ENCODE measurements around the gene RNF223. TPM values are rescaled to one million over a fixed set of nuclear protein-coding genes. Genes with fewer than 3 reads are reported as not detected.

RNF223 gene
- total RNA-seq, 6 donors from 2014 or later, result 1.0 to 2.4 (median 1.8) TPM

GRCh38 chr1:1027791-1028190 lies 46.3 kb downstream of the RNF223 start:
- WGBS, 2 donors, result 80 to 86% methylated on average over 13 of the region's 17 CpGs
- Histone ChIP-seq H3K4me1 (peaks cover 27 to 58% (median 35%) of the 10 kb centered on the region in 4 donors), H3K36me3 (no peaks in the 10 kb centered on the region), H3K27ac (no peak overlapping the region), H3K4me3 (no peak overlapping the region), H3K27me3 (peaks cover 0 to 5% (median 2%) of the 10 kb centered on the region in 4 donors), H3K9me3 (no peaks in the 10 kb centered on the region)
- DNase-seq, result peak in 1 of 2 donors; percentile 82
- TF ChIP-seq POLR2A (IDR thresholded peaks at IDR 0.05) (no peak), POLR2AphosphoS5 (IDR thresholded peaks at IDR 0.05) (no peak), EP300 (IDR thresholded peaks at IDR 0.05) (no peak)
- TF ChIP-seq, protein P1, sequence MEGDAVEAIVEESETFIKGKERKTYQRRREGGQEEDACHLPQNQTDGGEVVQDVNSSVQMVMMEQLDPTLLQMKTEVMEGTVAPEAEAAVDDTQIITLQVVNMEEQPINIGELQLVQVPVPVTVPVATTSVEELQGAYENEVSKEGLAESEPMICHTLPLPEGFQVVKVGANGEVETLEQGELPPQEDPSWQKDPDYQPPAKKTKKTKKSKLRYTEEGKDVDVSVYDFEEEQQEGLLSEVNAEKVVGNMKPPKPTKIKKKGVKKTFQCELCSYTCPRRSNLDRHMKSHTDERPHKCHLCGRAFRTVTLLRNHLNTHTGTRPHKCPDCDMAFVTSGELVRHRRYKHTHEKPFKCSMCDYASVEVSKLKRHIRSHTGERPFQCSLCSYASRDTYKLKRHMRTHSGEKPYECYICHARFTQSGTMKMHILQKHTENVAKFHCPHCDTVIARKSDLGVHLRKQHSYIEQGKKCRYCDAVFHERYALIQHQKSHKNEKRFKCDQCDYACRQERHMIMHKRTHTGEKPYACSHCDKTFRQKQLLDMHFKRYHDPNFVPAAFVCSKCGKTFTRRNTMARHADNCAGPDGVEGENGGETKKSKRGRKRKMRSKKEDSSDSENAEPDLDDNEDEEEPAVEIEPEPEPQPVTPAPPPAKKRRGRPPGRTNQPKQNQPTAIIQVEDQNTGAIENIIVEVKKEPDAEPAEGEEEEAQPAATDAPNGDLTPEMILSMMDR (IDR thresholded peaks at IDR 0.05), result no peak
- ATAC-seq (ENCODE audit: low FRiP score in 2 of 2), result no peak

GRCh38 chr1:1026599-1027413 lies 47.3 kb downstream of the RNF223 start:
- Histone ChIP-seq H3K4me3 (no peak overlapping the region), H3K27me3 (no peaks in the 10 kb centered on the region), H3K9me3 (no peaks in the 10 kb centered on the region), H3K36me3 (no peaks in the 10 kb centered on the region), H3K4me1 (peaks cover 21 to 57% (median 29%) of the 10 kb centered on the region in 4 donors), H3K27ac (no peak overlapping the region)
- TF ChIP-seq POLR2AphosphoS5 (IDR thresholded peaks at IDR 0.05) (no peak), POLR2A (IDR thresholded peaks at IDR 0.05) (no peak), EP300 (IDR thresholded peaks at IDR 0.05) (no peak)
- TF ChIP-seq, protein P1 (IDR thresholded peaks at IDR 0.05), result no peak
- ATAC-seq (ENCODE audit: low FRiP score in 2 of 2) (no peak), DNase-seq (peak in 1 of 2 donors; percentile 75)
- 70 to 73% methylated on average over 3 to 16 of the region's 21 CpGs for WGBS, 2 donors

DNA sequence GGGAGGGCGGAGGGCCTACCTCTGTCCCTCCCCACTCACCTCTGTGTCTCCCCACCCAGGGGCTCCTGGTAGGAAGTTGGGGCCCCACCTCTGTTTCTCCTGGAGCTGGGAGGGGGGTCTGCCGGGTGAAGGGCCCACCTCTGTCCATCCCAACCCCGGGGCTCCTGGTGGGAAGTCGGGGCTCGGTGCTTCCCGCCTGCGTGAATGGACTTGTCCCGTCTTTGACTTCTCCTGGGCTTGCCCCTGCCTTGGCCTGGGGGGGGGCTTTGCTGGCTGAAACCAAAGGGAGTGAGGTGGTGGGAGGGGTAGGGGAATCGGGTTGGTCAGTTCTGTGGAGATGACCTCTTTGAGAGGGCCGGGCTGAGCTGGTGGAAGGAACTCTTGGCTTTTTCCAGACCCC lies 48.4 kb downstream of the RNF223 start:
- H3K27ac ChIP-seq, result peak overlapping the region; percentile 74 to 83 (median 78)
- ATAC-seq (ENCODE audit: low FRiP score in 2 of 2), result no peak
- TF ChIP-seq, protein P1 (IDR thresholded peaks at IDR 0.05), result no peak
- TF ChIP-seq EP300 (IDR thresholded peaks at IDR 0.05) (no peak), POLR2AphosphoS5 (IDR thresholded peaks at IDR 0.05) (no peak), POLR2A (IDR thresholded peaks at IDR 0.05) (no peak)
- peaks cover 32 to 67% (median 40%) of the 10 kb centered on the region in 4 donors for H3K4me1 ChIP-seq
- WGBS, 2 donors, result 76% methylated on average over 9 to 10 of the region's 10 CpGs
- H3K9me3 ChIP-seq, result no peaks in the 10 kb centered on the region
- peak overlapping the region in 2 of 4 donors; percentile 44 to 45 for H3K4me3 ChIP-seq
- peaks cover 0 to 7% (median 0%) of the 10 kb centered on the region in 4 donors for H3K27me3 ChIP-seq
- H3K36me3 ChIP-seq, result no peaks in the 10 kb centered on the region
- peak in 1 of 2 donors; percentile 60 for DNase-seq

DNA sequence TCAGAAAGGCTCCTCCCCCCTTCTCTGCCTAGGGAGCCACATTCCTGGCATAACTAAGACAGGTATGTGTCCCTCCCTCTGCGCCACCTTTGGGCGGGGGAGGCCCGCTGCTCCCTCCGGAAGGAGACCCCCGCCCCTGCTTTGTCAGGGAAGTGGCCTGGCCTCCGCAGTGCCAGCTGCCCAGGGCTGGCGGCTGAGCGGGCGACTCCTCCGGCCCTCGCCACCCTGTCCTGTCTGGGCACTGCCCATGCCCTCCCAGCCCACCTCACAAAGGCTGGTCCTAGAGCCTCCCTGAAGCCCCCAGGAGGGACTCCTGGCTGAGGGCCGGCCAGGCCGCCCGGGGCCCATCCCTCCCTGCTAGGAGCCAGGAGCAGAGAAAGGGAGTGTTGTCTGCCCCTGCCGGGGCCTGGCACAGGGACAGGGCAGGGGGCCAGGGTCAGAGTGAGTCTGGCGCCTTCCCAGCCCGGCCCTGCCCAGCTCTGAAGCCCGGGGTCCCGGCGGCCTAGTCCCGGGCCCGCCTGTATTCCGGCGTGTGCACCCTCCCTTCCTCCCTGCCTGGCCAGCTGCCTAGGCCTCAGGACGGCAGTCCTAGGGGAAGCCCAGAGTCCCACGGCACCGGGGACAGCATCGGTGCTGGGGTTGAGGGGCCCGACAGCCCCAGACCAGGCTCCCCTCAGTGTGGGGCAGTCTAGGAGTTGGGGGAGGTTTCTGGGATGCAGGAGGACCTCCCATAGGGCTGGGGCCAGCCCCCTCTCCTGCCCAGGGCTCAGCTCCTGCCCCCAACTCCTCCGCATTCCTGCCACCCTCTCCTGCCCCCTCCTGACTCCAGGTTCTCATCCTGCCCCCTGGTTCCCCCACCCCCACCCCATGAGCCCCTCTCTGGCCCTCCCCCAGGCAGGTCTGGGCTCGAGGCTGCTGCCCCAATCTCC lies 49.1 kb downstream of the RNF223 start:
- H3K9me3 ChIP-seq, result no peaks in the 10 kb centered on the region
- H3K36me3 ChIP-seq, result no peaks in the 10 kb centered on the region
- H3K27ac ChIP-seq, result peak overlapping the region; percentile 74 to 83 (median 78)
- peaks cover 37 to 74% (median 45%) of the 10 kb centered on the region in 4 donors for H3K4me1 ChIP-seq
- WGBS, 2 donors, result 39 to 73% methylated on average over 6 to 30 of the region's 31 CpGs
- TF ChIP-seq POLR2A (IDR thresholded peaks at IDR 0.05) (peak in 2 of 4 donors; percentile 37 to 69), POLR2AphosphoS5 (IDR thresholded peaks at IDR 0.05) (no peak)
- TF ChIP-seq, protein P1 (IDR thresholded peaks at IDR 0.05), result no peak
- DNase-seq (peak; percentile 82 to 84), ATAC-seq (ENCODE audit: low FRiP score in 2 of 2) (peak in 1 of 2 donors; percentile 86)
- H3K27me3 ChIP-seq, result peaks cover 0 to 13% (median 0%) of the 10 kb centered on the region in 4 donors
- peak overlapping the region in 3 of 4 donors; percentile 36 to 45 (median 44) for H3K4me3 ChIP-seq
